GM21447 (cell line): Measurements from ENCODE around the gene RNPS1.
"Not testable (repeated sequence)": the region's sequence is repeated elsewhere in the genome, so short reads cannot be mapped to it uniquely, and the experiment has no call there.

Experiments used
- ATAC-seq: cut with Tn5 transposase; IDR thresholded peaks from one replicate; pipeline ENCODE4 v1.9.1; 2021; ENCODE audit not compliant: unreplicated experiment

Gene RNPS1

GRCh38 chr16:2258530-2258929, 9.4 kb downstream of the RNPS1 start:
- ATAC-seq, result not testable (repeated sequence)

- no peak for ATAC-seq
Observed at GRCh38 chr16:2257726-2258125, 10.2 kb downstream of the RNPS1 start.

GRCh38 chr16:2256531-2257140, 11.3 kb downstream of the RNPS1 start:
- no peak for ATAC-seq

- ATAC-seq, result no peak
Observed at GRCh38 chr16:2253293-2253692, 14.6 kb downstream of the RNPS1 start.

GRCh38 chr16:2252806-2253148, 15.1 kb downstream of the RNPS1 start:
- no peak for ATAC-seq

- ATAC-seq, result peak; percentile 77
Observed at GRCh38 chr16:2251296-2252111, 16.4 kb downstream of the RNPS1 start, which contains the start of gene ECI1. ECI1 (minus strand) TSS chr16:2251587; CDS start chr16:2251566, 21 bp downstream.

- ATAC-seq, result no peak
Observed at GRCh38 chr16:2250652-2251295, 17.2 kb downstream of the RNPS1 start.

GRCh38 chr16:2246301-2246885, 21.5 kb downstream of the RNPS1 start:
- ATAC-seq, result no peak

- no peak for ATAC-seq
Observed at GRCh38 chr16:2244926-2245795, 22.8 kb downstream of the RNPS1 start.

GRCh38 chr16:2244301-2244700, 23.6 kb downstream of the RNPS1 start:
- no peak for ATAC-seq

- no peak for ATAC-seq
Observed at GRCh38 chr16:2243781-2244180, 24.1 kb downstream of the RNPS1 start.

GRCh38 chr16:2243031-2243528, 24.8 kb downstream of the RNPS1 start:
- no peak for ATAC-seq

- ATAC-seq, result no peak
Observed at GRCh38 chr16:2242598-2242997, 25.3 kb downstream of the RNPS1 start.

GRCh38 chr16:2240331-2240730, 27.6 kb downstream of the RNPS1 start:
- ATAC-seq, result not testable (repeated sequence)

- no peak for ATAC-seq
Observed at GRCh38 chr16:2238838-2239675, 28.9 kb downstream of the RNPS1 start.

GRCh38 chr16:2238150-2238837, 29.6 kb downstream of the RNPS1 start:
- ATAC-seq, result no peak

- no peak for ATAC-seq
Observed at GRCh38 chr16:2237493-2238149, 30.3 kb downstream of the RNPS1 start.

- no peak for ATAC-seq
Observed at GRCh38 chr16:2237102-2237482, 30.8 kb downstream of the RNPS1 start.
